ENCODE data around the gene SLC1A5. TPM values are rescaled to one million over a fixed set of nuclear protein-coding genes. Genes with fewer than 3 reads are reported as not detected.
A peak's percentile ranks its signal among the peaks of the same experiment; 100 is the strongest.

SLC1A5 gene
- total and polyA plus RNA-seq, 2 donors (not counting 1 experiment from before 2014, with no cell fraction given), result 107 to 281 TPM

DNA sequence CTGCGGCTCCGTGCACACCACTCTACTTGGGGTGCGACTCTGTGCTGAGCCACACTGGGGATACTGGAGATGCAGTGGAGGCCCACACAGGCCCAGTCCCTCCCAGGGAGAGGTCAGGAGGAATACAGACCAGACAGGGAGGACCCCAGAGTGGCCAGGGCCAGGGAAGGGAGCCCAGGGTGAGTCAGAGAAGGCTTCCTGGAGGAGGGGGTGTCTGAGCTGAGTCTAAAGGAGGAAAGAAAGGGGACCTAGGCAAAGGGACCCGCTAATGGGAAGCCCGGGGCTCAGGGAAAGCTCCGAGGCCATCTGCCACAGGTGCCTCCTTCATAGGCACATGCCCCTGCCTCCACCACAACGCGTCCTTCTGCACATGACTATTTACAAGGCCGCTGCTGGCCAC lies 58.2 kb downstream of the SLC1A5 start:
- H3K4me1 ChIP-seq (ENCODE audit: control insufficient read depth, extremely low read depth, insufficient read depth, low read length), result peaks cover 12% of the 10 kb centered on the region
- H4K20me1 ChIP-seq (ENCODE audit: control insufficient read depth, extremely low read depth, insufficient read depth, low read length), result no peaks in the 10 kb centered on the region
- DNase-seq (ENCODE audit: low read depth in 2 of 2), result no peak
- H3K36me3 ChIP-seq (ENCODE audit: control insufficient read depth, insufficient read depth, low read length), result peaks cover 57% of the 10 kb centered on the region
- H2AFZ ChIP-seq (ENCODE audit: low read length), result no peak overlapping the region
- no peak overlapping the region for H3K9ac ChIP-seq (ENCODE audit: insufficient read depth, low read length)
- H3K4me2 ChIP-seq (ENCODE audit: extremely low read depth, insufficient read depth, low read length), result no peak overlapping the region
- H3K27me3 ChIP-seq (ENCODE audit: control insufficient read depth, insufficient read depth, low read length), result no peaks in the 10 kb centered on the region
- no peak overlapping the region for H3K27ac ChIP-seq (ENCODE audit: insufficient read depth, low read length)
- H3K4me3 ChIP-seq (replicated peaks in 1 of 4; ENCODE audit: control extremely low read depth in 1 of 4, insufficient read depth in 1 of 4, low read depth in 3 of 4, low read length in 4 of 4), result no peak overlapping the region
- peaks cover 34% of the 10 kb centered on the region for H3K79me2 ChIP-seq (ENCODE audit: control insufficient read depth, insufficient read depth, low read length)
- TF ChIP-seq, protein P1, sequence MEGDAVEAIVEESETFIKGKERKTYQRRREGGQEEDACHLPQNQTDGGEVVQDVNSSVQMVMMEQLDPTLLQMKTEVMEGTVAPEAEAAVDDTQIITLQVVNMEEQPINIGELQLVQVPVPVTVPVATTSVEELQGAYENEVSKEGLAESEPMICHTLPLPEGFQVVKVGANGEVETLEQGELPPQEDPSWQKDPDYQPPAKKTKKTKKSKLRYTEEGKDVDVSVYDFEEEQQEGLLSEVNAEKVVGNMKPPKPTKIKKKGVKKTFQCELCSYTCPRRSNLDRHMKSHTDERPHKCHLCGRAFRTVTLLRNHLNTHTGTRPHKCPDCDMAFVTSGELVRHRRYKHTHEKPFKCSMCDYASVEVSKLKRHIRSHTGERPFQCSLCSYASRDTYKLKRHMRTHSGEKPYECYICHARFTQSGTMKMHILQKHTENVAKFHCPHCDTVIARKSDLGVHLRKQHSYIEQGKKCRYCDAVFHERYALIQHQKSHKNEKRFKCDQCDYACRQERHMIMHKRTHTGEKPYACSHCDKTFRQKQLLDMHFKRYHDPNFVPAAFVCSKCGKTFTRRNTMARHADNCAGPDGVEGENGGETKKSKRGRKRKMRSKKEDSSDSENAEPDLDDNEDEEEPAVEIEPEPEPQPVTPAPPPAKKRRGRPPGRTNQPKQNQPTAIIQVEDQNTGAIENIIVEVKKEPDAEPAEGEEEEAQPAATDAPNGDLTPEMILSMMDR (conservative IDR thresholded peaks at IDR 0.05 in 1 of 2, IDR thresholded peaks at IDR 0.05 in 1 of 2; ENCODE audit: low read depth in 1 of 2, low read length in 2 of 2), result no peak
- TF ChIP-seq EZH2 (IDR thresholded peaks at IDR 0.05; ENCODE audit: low read length, missing control alignments), result no peak
- no peaks in the 10 kb centered on the region for H3K9me3 ChIP-seq (ENCODE audit: control insufficient read depth, insufficient read depth, low read depth, low read length)

DNA sequence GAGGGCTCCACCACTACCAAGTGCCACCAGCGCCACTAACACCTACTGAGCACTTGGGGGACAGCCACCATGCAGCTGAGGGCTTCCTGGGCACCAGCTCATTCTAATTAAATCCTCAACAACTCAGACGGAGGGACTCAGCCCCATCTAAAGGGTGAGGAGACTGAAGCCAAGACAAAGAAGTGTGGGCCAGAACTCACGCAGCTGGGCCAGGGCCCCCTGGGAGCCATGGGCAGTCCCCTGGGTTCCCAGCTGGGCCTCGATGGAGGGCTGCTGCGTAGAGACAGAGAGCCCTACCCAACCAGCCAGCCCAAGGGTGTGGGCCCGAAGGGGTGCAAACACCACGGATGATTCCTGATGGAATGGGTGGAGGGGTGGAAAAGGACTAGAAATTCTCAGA lies 58.7 kb downstream of the SLC1A5 start:
- TF ChIP-seq EZH2 (IDR thresholded peaks at IDR 0.05; ENCODE audit: low read length, missing control alignments), result no peak
- TF ChIP-seq, protein P1 (conservative IDR thresholded peaks at IDR 0.05 in 1 of 2, IDR thresholded peaks at IDR 0.05 in 1 of 2; ENCODE audit: low read depth in 1 of 2, low read length in 2 of 2), result no peak
- Histone ChIP-seq H3K4me1 (ENCODE audit: control insufficient read depth, extremely low read depth, insufficient read depth, low read length) (peaks cover 12% of the 10 kb centered on the region), H3K4me2 (ENCODE audit: extremely low read depth, insufficient read depth, low read length) (no peak overlapping the region), H3K27me3 (ENCODE audit: control insufficient read depth, insufficient read depth, low read length) (no peaks in the 10 kb centered on the region), H3K36me3 (ENCODE audit: control insufficient read depth, insufficient read depth, low read length) (peaks cover 60% of the 10 kb centered on the region), H3K9me3 (ENCODE audit: control insufficient read depth, insufficient read depth, low read depth, low read length) (no peaks in the 10 kb centered on the region), H4K20me1 (ENCODE audit: control insufficient read depth, extremely low read depth, insufficient read depth, low read length) (no peaks in the 10 kb centered on the region), H3K4me3 (replicated peaks in 1 of 4; ENCODE audit: control extremely low read depth in 1 of 4, insufficient read depth in 1 of 4, low read depth in 3 of 4, low read length in 4 of 4) (no peak overlapping the region), H2AFZ (ENCODE audit: low read length) (no peak overlapping the region), H3K9ac (ENCODE audit: insufficient read depth, low read length) (no peak overlapping the region), H3K79me2 (ENCODE audit: control insufficient read depth, insufficient read depth, low read length) (peaks cover 34% of the 10 kb centered on the region), H3K27ac (ENCODE audit: insufficient read depth, low read length) (no peak overlapping the region)
- DNase-seq (ENCODE audit: low read depth in 2 of 2), result no peak

DNA sequence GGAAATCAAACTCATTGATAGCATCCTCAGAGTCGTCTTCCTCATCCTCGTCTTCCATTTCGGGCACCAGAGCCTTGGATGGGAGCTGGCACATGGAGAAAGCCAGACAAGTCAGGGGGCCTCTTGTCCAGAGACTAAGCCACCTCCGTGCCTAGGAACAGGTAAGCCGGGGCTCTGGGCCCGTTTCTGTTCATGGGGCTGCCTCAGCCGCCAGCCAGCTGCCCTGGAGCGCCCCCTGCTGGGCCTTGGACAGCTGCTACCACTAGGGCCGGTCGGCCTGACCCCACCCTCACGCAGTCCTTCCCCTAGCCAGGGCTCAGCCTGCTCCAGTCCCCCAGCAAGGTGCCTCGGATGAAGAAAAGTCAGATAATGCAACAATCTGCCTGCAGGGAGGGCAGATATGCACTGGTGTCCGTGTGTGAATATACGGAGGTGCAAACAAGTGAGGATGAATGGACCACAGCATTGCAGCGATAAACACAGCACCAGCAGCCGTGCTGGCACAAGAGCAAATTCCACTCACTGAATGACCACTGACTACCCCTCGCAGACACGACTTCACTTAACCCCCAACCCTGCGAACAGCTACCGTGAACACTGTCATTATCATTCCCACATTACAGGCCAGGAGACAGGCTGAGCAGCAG lies 59.6 kb downstream of the SLC1A5 start:
- no peak overlapping the region for H3K4me3 ChIP-seq (replicated peaks in 1 of 4; ENCODE audit: control extremely low read depth in 1 of 4, insufficient read depth in 1 of 4, low read depth in 3 of 4, low read length in 4 of 4)
- H3K9me3 ChIP-seq (ENCODE audit: control insufficient read depth, insufficient read depth, low read depth, low read length), result no peaks in the 10 kb centered on the region
- H3K36me3 ChIP-seq (ENCODE audit: control insufficient read depth, insufficient read depth, low read length), result peaks cover 63% of the 10 kb centered on the region
- H3K79me2 ChIP-seq (ENCODE audit: control insufficient read depth, insufficient read depth, low read length), result peaks cover 31% of the 10 kb centered on the region
- H3K9ac ChIP-seq (ENCODE audit: insufficient read depth, low read length), result no peak overlapping the region
- DNase-seq (ENCODE audit: low read depth in 2 of 2), result peak; percentile 35 to 55
- H3K4me2 ChIP-seq (ENCODE audit: extremely low read depth, insufficient read depth, low read length), result no peak overlapping the region
- H3K4me1 ChIP-seq (ENCODE audit: control insufficient read depth, extremely low read depth, insufficient read depth, low read length), result peaks cover 12% of the 10 kb centered on the region
- no peak overlapping the region for H3K27ac ChIP-seq (ENCODE audit: insufficient read depth, low read length)
- no peak overlapping the region for H2AFZ ChIP-seq (ENCODE audit: low read length)
- TF ChIP-seq EZH2 (IDR thresholded peaks at IDR 0.05; ENCODE audit: low read length, missing control alignments), result no peak
- TF ChIP-seq, protein P1 (conservative IDR thresholded peaks at IDR 0.05 in 1 of 2, IDR thresholded peaks at IDR 0.05 in 1 of 2; ENCODE audit: low read depth in 1 of 2, low read length in 2 of 2), result peak; percentile 77 to 90
- no peaks in the 10 kb centered on the region for H3K27me3 ChIP-seq (ENCODE audit: control insufficient read depth, insufficient read depth, low read length)
- no peaks in the 10 kb centered on the region for H4K20me1 ChIP-seq (ENCODE audit: control insufficient read depth, extremely low read depth, insufficient read depth, low read length)
